ENCODE measurements around the gene SPINK13. TPM values are rescaled to one million over a fixed set of nuclear protein-coding genes. Genes with fewer than 3 reads are reported as not detected.
"Not testable (repeated sequence)": the region's sequence is repeated elsewhere in the genome, so short reads cannot be mapped to it uniquely, and the experiment has no call there.

The SPINK13 gene
- total RNA-seq, 1 donor from 2014 or later = not detected

DNA sequence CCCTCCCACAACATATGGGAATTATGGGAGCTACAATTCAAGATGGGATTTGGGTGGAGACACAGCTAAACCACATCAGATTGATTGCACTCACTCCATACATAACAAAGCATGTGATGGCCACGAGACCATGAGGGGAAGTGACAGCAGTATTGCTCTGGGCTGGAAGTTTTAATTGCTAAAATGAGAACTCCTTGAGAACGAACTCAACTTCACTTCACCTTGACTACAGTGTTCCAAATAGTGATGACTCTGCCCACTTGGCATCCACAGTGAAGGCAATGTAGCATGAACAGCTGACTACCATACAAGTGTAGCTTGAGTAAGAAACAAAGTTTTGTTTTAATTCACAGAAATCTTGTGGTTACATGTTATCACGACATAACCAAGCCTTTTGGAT, 42.9 kb downstream of the SPINK13 start:
- DNase-seq (ENCODE audit: low read depth) = no peak

DNA sequence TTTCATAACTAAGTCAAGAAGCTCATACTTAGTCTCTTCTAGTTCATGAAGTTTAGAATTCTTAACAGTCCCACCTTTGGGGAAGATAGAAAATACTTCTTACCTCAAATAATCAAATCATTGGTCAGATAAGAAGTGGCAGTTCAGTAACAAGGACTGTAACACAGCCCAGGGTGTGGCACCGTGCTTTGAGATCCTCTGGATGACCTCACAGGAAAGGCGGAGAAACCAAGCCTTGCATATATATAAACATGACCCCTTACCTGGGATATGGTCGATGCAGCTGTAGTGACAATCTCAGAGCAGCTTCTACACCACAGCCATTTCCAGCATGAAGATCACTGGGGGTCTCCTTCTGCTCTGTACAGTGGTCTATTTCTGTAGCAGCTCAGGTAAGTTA, 43.6 kb downstream of the SPINK13 start, which contains the start of gene SPINK7:
SPINK7 (plus strand) TSS at position 271 of the 400 bp plus-strand sequence; CDS start at position 332, 61 bp downstream.
- no peak for DNase-seq (ENCODE audit: low read depth)

DNA sequence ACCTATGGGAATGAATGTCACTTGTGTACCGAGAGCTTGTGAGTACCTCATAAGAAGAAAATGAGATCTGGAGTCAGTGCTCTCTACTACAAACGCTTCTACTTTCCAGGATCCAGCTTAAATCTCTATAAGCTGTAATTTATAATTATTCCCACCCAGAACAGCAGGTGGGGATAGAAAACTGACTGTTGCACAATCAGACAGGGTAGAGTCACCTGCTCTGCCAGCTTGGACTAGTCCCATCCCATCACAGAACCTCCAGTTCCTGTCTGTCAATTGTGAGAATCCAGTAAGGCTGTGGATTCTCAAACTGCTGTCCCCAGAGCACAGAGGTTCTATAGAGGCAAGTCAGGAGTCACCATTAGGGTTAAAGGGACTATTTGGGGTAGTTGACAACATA, 45.6 kb downstream of the SPINK13 start:
- no peak for DNase-seq (ENCODE audit: low read depth)

DNA sequence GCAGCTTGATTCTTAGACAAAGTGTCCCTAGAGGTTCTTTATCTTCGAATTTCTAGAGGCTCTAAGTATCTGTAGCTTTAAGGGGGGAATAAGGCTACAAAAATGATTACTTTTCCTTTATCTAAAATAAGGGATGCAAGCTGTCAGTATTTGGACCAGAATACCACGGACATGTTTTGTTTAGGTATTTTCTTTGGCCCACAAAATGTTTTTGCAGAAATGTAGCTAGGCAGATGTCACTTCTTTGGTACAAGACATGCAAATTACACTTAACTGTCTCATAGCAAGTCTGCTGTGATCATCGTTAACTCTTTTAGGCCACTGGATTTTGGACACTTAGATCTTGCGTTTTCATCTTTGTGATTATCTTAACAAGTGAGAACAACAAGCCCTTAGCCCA, 46.1 kb downstream of the SPINK13 start:
- DNase-seq (ENCODE audit: low read depth) = no peak

GRCh38 chr5:148320011-148320963, 51.7 kb downstream of the SPINK13 start:
- not testable (repeated sequence) for DNase-seq (ENCODE audit: low read depth)

DNA sequence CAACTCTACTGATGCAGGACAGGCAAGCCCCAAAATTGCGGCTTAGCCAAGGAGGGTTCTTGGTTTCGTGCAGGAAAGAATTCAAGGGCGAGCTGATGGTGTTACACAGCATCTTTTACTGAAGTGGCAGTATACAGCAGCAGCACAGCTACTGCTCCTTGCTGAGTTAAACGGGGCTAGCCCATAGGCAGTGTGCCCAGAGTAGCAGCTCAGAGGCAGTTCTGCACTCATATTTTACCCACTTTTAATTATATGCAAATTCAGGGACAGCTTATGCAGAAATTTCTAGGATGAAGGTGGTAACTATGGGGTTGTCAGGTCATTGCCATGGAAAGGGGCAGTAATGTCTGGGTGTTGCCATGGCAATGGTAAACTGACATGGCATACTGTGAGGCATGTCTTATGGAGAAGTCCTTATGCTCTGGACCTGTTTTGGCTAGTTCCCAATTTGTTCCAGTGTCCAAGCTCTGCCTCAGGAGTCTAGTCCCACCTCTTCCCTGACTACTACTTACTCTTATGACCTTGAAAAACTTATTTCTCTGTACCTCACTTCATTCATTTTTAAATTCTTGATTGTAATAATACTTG, 64.8 kb downstream of the SPINK13 start:
- DNase-seq (ENCODE audit: low read depth) = no peak

GRCh38 chr5:148335259-148335658, 66.7 kb downstream of the SPINK13 start, which contains the start of gene SPINK9:
TSS of gene SPINK9 (plus strand) at chr5:148335559. CDS start at chr5:148335614, 55 bp downstream.
- DNase-seq (ENCODE audit: low read depth) = no peak

Other genes starting within 250 kb of the SPINK13 start
- gene SPINK5, start 204.8 kb upstream of the SPINK13 start, total RNA-seq = not detected in 2 replicates
- not detected in 2 replicates for gene SPINK14, start 100.2 kb upstream of the SPINK13 start, total RNA-seq
- gene SPINK6, start 65.8 kb upstream of the SPINK13 start, total RNA-seq = not detected in 2 replicates
- not detected in 2 replicates for gene MARCOL, start 30.3 kb upstream of the SPINK13 start, total RNA-seq
- gene SPINK7, start 43.6 kb downstream of the SPINK13 start, total RNA-seq = not detected in 2 replicates
- gene SPINK9, start 66.8 kb downstream of the SPINK13 start, total RNA-seq = not detected in 2 replicates
- gene FBXO38, start 115.2 kb downstream of the SPINK13 start, total RNA-seq = 46.0 and 56.8 TPM in 2 replicates

Measured in myocyte (in vitro differentiated cells).